SK-N-SH (cell line): ENCODE data around the gene PLA2G12B.
"Not testable (repeated sequence)": the region's sequence is repeated elsewhere in the genome, so short reads cannot be mapped to it uniquely, and the experiment has no call there.

Experiments
- CHD2 ChIP-seq: fragments of 150-350 bp; IDR thresholded peaks from 2 replicates; pipeline ENCODE4 v1.6.1; 2018; ENCODE audit warnings: low read length; ENCODE audit not compliant: partially characterized antibody
- CTCF ChIP-seq: fragments of 200-600 bp; sonication (generic); IDR thresholded peaks from 2 replicates; pipeline ENCODE4 v1.6.1; 2017; ENCODE audit warnings: antibody characterized with exemption, mild to moderate bottlenecking, moderate library complexity
- ELF1 ChIP-seq: IDR thresholded peaks from 2 replicates; pipeline ENCODE4 v1.4.0; 2012
- EP300 ChIP-seq, 2 experiments: IDR thresholded peaks; 2 replicates each; pipeline versions ENCODE4 v1.4.0 to v1.6.1; 2012; ENCODE audit warnings: borderline replicate concordance in 1 of 2, low read depth in 1 of 2, low read length in 1 of 2
- EZH2phosphoT487 ChIP-seq: fragments of 200-600 bp; sonication (generic); IDR thresholded peaks from 2 replicates; pipeline ENCODE4 v1.6.1; 2017; ENCODE audit warnings: low read depth, mixed run types, mild to moderate bottlenecking, antibody characterized with exemption, moderate library complexity, borderline replicate concordance
- FOSL2 ChIP-seq: IDR thresholded peaks from 2 replicates; pipeline ENCODE4 v1.4.0; 2012; ENCODE audit warnings: low read depth, mild to moderate bottlenecking, moderate library complexity, borderline replicate concordance
- FOXJ3 ChIP-seq: sonication (generic); formaldehyde crosslinking; IDR thresholded peaks from 2 replicates; pipeline ENCODE4 v1.5.1; 2020; ENCODE audit warnings: mild to moderate bottlenecking, missing genetic modification reagents
- FOXM1 ChIP-seq: IDR thresholded peaks from 2 replicates; pipeline ENCODE4 v1.4.0; 2012; ENCODE audit warnings: low read depth, mild to moderate bottlenecking
- GABPA ChIP-seq: IDR thresholded peaks from 2 replicates; pipeline ENCODE4 v1.4.0; 2012; ENCODE audit warnings: low read depth, mild to moderate bottlenecking
- JUND ChIP-seq: IDR thresholded peaks from 2 replicates; pipeline ENCODE4 v1.4.0; 2012
- RAD21 ChIP-seq: IDR thresholded peaks from 2 replicates; pipeline ENCODE4 v1.6.1; 2012; ENCODE audit warnings: mild to moderate bottlenecking, low read length
- TAF1 ChIP-seq: IDR thresholded peaks from 2 replicates; pipeline ENCODE4 v1.6.1; 2012; ENCODE audit warnings: low read depth, mild to moderate bottlenecking, low read length, moderate library complexity, borderline replicate concordance
- USF1 ChIP-seq: IDR thresholded peaks from 2 replicates; pipeline ENCODE4 v1.4.0; 2012; ENCODE audit warnings: low read depth, borderline replicate concordance
- USF2 ChIP-seq: fragments of 150-350 bp; IDR thresholded peaks from 2 replicates; pipeline ENCODE4 v1.6.1; 2017; ENCODE audit warnings: antibody characterized with exemption, low read length, low read depth, borderline replicate concordance

- TF ChIP-seq CHD2; CTCF; EZH2phosphoT487; EP300 (IDR thresholded peaks at IDR 0.05; ENCODE audit: borderline replicate concordance in 1 of 2, low read depth in 1 of 2, low read length in 1 of 2); JUND; GABPA; FOXM1; USF2; FOSL2; TAF1; USF1; RAD21; FOXJ3 (CRISPR knock-in tag); ELF1: not testable (repeated sequence)
Observed at GRCh38 chr10:72989771-72990170, 35.2 kb upstream of the PLA2G12B start.
